Measurements from ENCODE around the gene SPTB. TPM values are rescaled to one million over a fixed set of nuclear protein-coding genes. Genes with fewer than 3 reads are reported as not detected.

Gene SPTB
- total RNA-seq, 1 experiment from 2014 or later, result 2.3 TPM

DNA sequence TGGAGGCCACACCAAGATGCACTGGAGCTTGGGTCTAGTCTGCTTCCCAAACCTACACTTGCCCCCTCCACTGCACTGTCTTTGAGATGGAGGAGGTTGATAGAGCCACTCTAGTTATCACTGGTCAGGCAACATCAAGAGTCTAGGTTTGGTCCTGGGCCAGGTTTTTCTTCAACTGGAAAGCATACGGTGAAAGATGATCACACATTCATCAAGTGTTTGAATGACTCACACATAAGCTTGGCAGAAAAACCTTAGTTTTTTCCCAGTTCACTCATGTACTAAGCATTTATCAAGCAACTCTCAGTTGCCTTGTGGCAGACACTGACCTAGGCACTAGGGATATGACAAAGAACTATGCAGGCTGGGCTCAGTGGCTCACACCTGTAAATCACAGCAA lies 91.0 kb downstream of the SPTB start:
- no peak for DNase-seq
- H3K23ac ChIP-seq (ENCODE audit: insufficient read length, low read depth, low read length), result no peak overlapping the region
- H3T11ph ChIP-seq (ENCODE audit: low read length), result no peak overlapping the region
- TF ChIP-seq CTCF (conservative IDR thresholded peaks at IDR 0.05), result no peak
- no peak overlapping the region for H3K27ac Mint-ChIP-seq
- no peak overlapping the region for H3K14ac ChIP-seq (ENCODE audit: insufficient read depth, low read length)
- H2BK12ac ChIP-seq (ENCODE audit: insufficient read length, low read depth, low read length), result no peak overlapping the region
- H3K4ac ChIP-seq (ENCODE audit: low read depth, low read length), result no peak overlapping the region
- no CpG with 5 or more reads among the region's 1 CpG for WGBS (ENCODE audit: extremely low coverage, insufficient read length, low lambda C conversion rate)
- no peaks in the 10 kb centered on the region for H3K23me2 ChIP-seq (ENCODE audit: insufficient read length, low read depth, low read length, poor library complexity, severe bottlenecking)
- 0 out of 2 replicates have a peak, but pooled peaks cover 1% of the 10 kb centered on the region for H3K27me3 Mint-ChIP-seq (ENCODE audit: low read depth)
- H3K4me3 Mint-ChIP-seq, result no peak overlapping the region
- no peak overlapping the region for H3K56ac ChIP-seq (ENCODE audit: insufficient read length, low read depth, low read length)
- no peaks in the 10 kb centered on the region for H3K79me2 ChIP-seq (ENCODE audit: insufficient read depth, low read length)
- H3K4me2 ChIP-seq (ENCODE audit: insufficient read depth, insufficient read length, low read length), result no peak overlapping the region
- H3K9me3 ChIP-seq (ENCODE audit: control insufficient read depth, low read depth, low read length), result no peaks in the 10 kb centered on the region
- no peaks in the 10 kb centered on the region for H3K9me3 Mint-ChIP-seq
- H4K20me1 ChIP-seq (ENCODE audit: control insufficient read depth, insufficient read depth, insufficient read length), result peaks cover 4% of the 10 kb centered on the region
- no peak overlapping the region for H4K5ac ChIP-seq (ENCODE audit: insufficient read length, low read depth, low read length)
- no peak overlapping the region for H2BK120ac ChIP-seq (ENCODE audit: low read depth, low read length, poor library complexity, severe bottlenecking)
- no peak overlapping the region for H3K9ac ChIP-seq (ENCODE audit: extremely low read depth, insufficient read length, low read length)
- no peak overlapping the region for H2AFZ ChIP-seq (ENCODE audit: low read length)
- no peak overlapping the region for H2AK5ac ChIP-seq (ENCODE audit: insufficient read length, low read length)
- H3K36me3 Mint-ChIP-seq (ENCODE audit: insufficient read depth in 1 of 3, low read depth in 3 of 3), result no peaks in the 10 kb centered on the region; a peak in 1 of 7 replicates
- H4K91ac ChIP-seq (ENCODE audit: insufficient read length, low read depth, low read length), result no peak overlapping the region
- no peak overlapping the region for H4K8ac ChIP-seq (replicated peaks; ENCODE audit: insufficient read length, low read depth, low read length)
- H2BK5ac ChIP-seq (ENCODE audit: insufficient read length, low read length), result no peak overlapping the region
- H2BK20ac ChIP-seq (ENCODE audit: low read depth, low read length, poor library complexity, severe bottlenecking), result no peak overlapping the region
- H3K27ac ChIP-seq (ENCODE audit: insufficient read length, low read depth, low read length), result no peak overlapping the region
- H3K18ac ChIP-seq (ENCODE audit: insufficient read length, low read depth, low read length), result no peak overlapping the region
- peaks cover 15 to 17% of the 10 kb centered on the region in 2 experiments for H3K4me1 Mint-ChIP-seq
- no peak overlapping the region for H2BK15ac ChIP-seq (ENCODE audit: low read depth, low read length)
- no peaks in the 10 kb centered on the region for H3K27me3 ChIP-seq (ENCODE audit: insufficient read depth, low read length)
- H3K79me1 ChIP-seq (ENCODE audit: insufficient read depth, low read depth, low read length, poor library complexity, severe bottlenecking), result no peaks in the 10 kb centered on the region
- no peaks in the 10 kb centered on the region for H3K4me1 ChIP-seq (ENCODE audit: insufficient read depth, low read length)
